Measurements from ENCODE around the gene CGA. TPM values are rescaled to one million over a fixed set of nuclear protein-coding genes. Genes with fewer than 3 reads are reported as not detected.
"Not testable (repeated sequence)": the region's sequence is repeated elsewhere in the genome, so short reads cannot be mapped to it uniquely, and the experiment has no call there.

The CGA gene
- total RNA-seq = under 1 TPM in 2 of 9 donors, not detected in 7; 0.49 to 0.89 TPM
- under 1 TPM in 1 of 2 donors, not detected in 1; 0.40 TPM for polyA plus RNA-seq
- long read RNA-seq, donor 1 = 0 reads
- long read RNA-seq, donor 2 = 0 reads
- long read RNA-seq, donor 3 = 0 reads

DNA sequence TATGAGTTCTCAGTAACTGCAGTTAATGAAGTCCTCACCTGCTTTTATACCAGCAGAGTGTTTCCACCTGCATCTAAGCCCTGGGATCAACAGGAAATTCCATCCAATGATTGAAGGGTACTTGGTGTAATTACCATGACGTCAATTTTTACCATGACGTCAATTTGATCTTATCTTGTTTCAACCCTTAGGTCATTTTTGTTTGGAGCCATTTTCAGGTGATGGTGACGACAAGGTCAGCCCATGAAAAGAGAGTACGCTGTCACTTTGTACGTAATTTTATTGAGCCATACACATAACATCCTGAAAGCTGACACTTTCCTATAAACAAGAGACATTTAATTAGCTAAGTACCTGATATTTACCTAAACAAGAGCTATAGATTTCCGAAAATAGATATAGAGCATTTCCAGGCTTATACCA is at the start of gene CGA:
Gene CGA (minus strand): TSS at position 20 of the 423 bp plus-strand sequence. CDS start 6,906 bp downstream, outside the sequence.
- DNase-seq (no peak), ATAC-seq (no peak)
- H3K27me3 ChIP-seq = peaks cover 0 to 9% (median 0%) of the 10 kb centered on the region in 9 donors
- intact Hi-C loops (cut with DNase I) = no loop called here
- no peak for TF ChIP-seq CTCF (IDR thresholded peaks at IDR 0.05)
- TF ChIP-seq POLR2A (IDR thresholded peaks at IDR 0.05) = no peak
- no peak within 1 kb of the TSS for H3K27ac ChIP-seq
- WGBS, 4 donors = 55 to 69% (median 61%) methylated on average over 6 of the region's 6 CpGs
- H3K9me3 ChIP-seq = no peaks in the 10 kb centered on the region
- no peaks in the 10 kb centered on the region for H3K4me1 ChIP-seq
- H3K36me3 ChIP-seq = no peaks in the 10 kb centered on the region
- H3K4me3 ChIP-seq = no peak within 1 kb of the TSS

- not testable (repeated sequence) for ATAC-seq, H3K4me3 ChIP-seq, H3K4me1 ChIP-seq, H3K36me3 ChIP-seq, DNase-seq, H3K9me3 ChIP-seq, H3K27ac ChIP-seq, H3K27me3 ChIP-seq
- WGBS, 4 donors = 78 to 92% (median 87%) methylated on average over 3 to 8 of the region's 8 CpGs
- intact Hi-C loops (cut with DNase I) = loop anchor here in 9 of 10 donors (5.0 to 10.0 kb wide), 4 partner anchors 97 to 255 kb away; no protein-coding TSS in a partner anchor
These were observed 45.0 kb upstream of the CGA start for GRCh38 chr6:87139927-87140326.

GRCh38 chr6:87139236-87139635 is 44.3 kb upstream of the CGA start:
- Histone ChIP-seq H3K27ac (no peak overlapping the region), H3K27me3 (peaks cover 0 to 10% (median 0%) of the 10 kb centered on the region in 9 donors), H3K4me1 (no peaks in the 10 kb centered on the region), H3K36me3 (no peaks in the 10 kb centered on the region), H3K4me3 (no peak overlapping the region), H3K9me3 (no peaks in the 10 kb centered on the region)
- intact Hi-C loops (cut with DNase I) = loop anchor here in 9 of 10 donors (5.0 to 10.0 kb wide), 4 partner anchors 98 to 256 kb away; no protein-coding TSS in a partner anchor
- ATAC-seq = peak in 3 of 4 donors; percentile 42 to 56 (median 51)
- WGBS, 4 donors = 24 to 34% (median 29%) methylated on average over 1 of the region's 1 CpG
- TF ChIP-seq CTCF (IDR thresholded peaks at IDR 0.05) (peak; percentile 53 to 77 (median 69)), POLR2A (IDR thresholded peaks at IDR 0.05) (no peak)
- peak in 1 of 5 donors; percentile 16 for DNase-seq

- H3K4me1 ChIP-seq = no peaks in the 10 kb centered on the region
- TF ChIP-seq CTCF (IDR thresholded peaks at IDR 0.05) (no peak), POLR2A (IDR thresholded peaks at IDR 0.05) (no peak)
- no peak overlapping the region for H3K27ac ChIP-seq
- H3K9me3 ChIP-seq = no peaks in the 10 kb centered on the region
- WGBS, 4 donors = 45 to 52% (median 47%) methylated on average over 1 of the region's 1 CpG
- no peaks in the 10 kb centered on the region for H3K36me3 ChIP-seq
- ATAC-seq = no peak
- intact Hi-C loops (cut with DNase I) = loop anchor here in 9 of 10 donors (5.0 to 10.0 kb wide), 4 partner anchors 100 to 258 kb away; no protein-coding TSS in a partner anchor
- no peak for DNase-seq
- peaks cover 0 to 10% (median 0%) of the 10 kb centered on the region in 9 donors for H3K27me3 ChIP-seq
- no peak overlapping the region for H3K4me3 ChIP-seq
These were observed 42.1 kb upstream of the CGA start for GRCh38 chr6:87136963-87137362.
